ENCODE results near the gene SGCD. TPM values are rescaled to one million over a fixed set of nuclear protein-coding genes. Genes with fewer than 3 reads are reported as not detected.

The SGCD gene
- total RNA-seq, 4 donors from 2014 or later, result 0.37 to 3.7 (median 2.4) TPM

DNA sequence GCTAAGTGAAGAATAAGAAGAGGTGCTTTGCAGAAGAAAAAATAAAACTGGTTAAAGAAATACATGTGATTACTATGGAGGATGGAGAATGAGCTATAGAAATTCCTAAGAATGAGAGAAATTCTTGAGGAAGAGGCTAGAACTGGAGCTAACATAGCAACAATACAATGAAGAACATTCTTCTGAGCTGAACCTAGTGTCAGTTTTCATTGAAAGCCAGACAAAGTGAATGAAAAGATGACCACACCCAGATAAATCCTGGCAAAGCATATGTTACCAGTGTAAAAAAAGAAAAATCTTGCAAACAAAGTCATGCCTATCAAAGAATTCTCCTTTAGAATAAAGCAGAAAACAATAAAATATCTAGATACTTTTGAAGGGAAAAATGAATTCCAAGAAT is 39.6 kb downstream of the SGCD start:
- Histone ChIP-seq H3K27me3 (no peaks in the 10 kb centered on the region), H3K4me3 (no peak overlapping the region), H3K36me3 (no peaks in the 10 kb centered on the region), H3K27ac (no peak overlapping the region), H3K4me1 (no peaks in the 10 kb centered on the region), H3K9me3 (no peaks in the 10 kb centered on the region)
- intact Hi-C loops (cut with DNase I; ENCODE audit: low total_unique reads) (no loop called here), in situ Hi-C loops (cut with MboI; ENCODE audit: low pct_ligation_motif_present in 1 of 4, low pct_unique_long_range_greater_than_20kb in 1 of 4, low sequenced_read_pairs in 3 of 4) (no loop called here)
- no peak for DNase-seq
- TF ChIP-seq POLR2AphosphoS5 (IDR thresholded peaks at IDR 0.05) (no peak), POLR2A (IDR thresholded peaks at IDR 0.05) (no peak), EP300 (IDR thresholded peaks at IDR 0.05; ENCODE audit: low read depth) (no peak)
- TF ChIP-seq, protein P1, sequence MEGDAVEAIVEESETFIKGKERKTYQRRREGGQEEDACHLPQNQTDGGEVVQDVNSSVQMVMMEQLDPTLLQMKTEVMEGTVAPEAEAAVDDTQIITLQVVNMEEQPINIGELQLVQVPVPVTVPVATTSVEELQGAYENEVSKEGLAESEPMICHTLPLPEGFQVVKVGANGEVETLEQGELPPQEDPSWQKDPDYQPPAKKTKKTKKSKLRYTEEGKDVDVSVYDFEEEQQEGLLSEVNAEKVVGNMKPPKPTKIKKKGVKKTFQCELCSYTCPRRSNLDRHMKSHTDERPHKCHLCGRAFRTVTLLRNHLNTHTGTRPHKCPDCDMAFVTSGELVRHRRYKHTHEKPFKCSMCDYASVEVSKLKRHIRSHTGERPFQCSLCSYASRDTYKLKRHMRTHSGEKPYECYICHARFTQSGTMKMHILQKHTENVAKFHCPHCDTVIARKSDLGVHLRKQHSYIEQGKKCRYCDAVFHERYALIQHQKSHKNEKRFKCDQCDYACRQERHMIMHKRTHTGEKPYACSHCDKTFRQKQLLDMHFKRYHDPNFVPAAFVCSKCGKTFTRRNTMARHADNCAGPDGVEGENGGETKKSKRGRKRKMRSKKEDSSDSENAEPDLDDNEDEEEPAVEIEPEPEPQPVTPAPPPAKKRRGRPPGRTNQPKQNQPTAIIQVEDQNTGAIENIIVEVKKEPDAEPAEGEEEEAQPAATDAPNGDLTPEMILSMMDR (IDR thresholded peaks at IDR 0.05), result no peak

DNA sequence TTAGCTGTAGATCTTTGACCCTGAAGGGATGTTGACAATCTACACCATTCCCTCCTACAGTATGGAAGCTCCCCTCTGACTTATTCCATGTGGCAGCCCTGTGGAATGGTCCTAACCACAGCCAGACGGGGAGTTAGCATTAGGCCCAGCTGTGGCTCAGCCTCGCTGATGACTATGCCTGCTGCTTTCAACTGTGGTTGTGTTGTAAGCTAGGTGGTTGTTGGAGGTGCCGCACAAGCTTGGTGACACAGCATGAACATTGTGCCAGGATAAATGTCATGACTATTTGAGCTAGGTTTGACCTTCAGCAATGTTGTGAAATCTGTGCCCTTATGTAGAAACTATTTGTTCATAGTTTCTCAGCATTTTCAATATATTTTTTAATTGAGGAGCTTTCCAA is 40.6 kb downstream of the SGCD start:
- Histone ChIP-seq H3K4me1 (no peaks in the 10 kb centered on the region), H3K27ac (no peak overlapping the region), H3K4me3 (no peak overlapping the region), H3K27me3 (no peaks in the 10 kb centered on the region), H3K9me3 (no peaks in the 10 kb centered on the region), H3K36me3 (no peaks in the 10 kb centered on the region)
- in situ Hi-C loops (cut with MboI; ENCODE audit: low pct_ligation_motif_present in 1 of 4, low pct_unique_long_range_greater_than_20kb in 1 of 4, low sequenced_read_pairs in 3 of 4) (no loop called here), intact Hi-C loops (cut with DNase I; ENCODE audit: low total_unique reads) (no loop called here)
- TF ChIP-seq POLR2A (IDR thresholded peaks at IDR 0.05) (no peak), POLR2AphosphoS5 (IDR thresholded peaks at IDR 0.05) (no peak), EP300 (IDR thresholded peaks at IDR 0.05; ENCODE audit: low read depth) (no peak)
- TF ChIP-seq, protein P1 (IDR thresholded peaks at IDR 0.05), result no peak
- 76% methylated on average over 3 of the region's 3 CpGs; no CpG with 5 or more reads in 1 of the 2 donors for WGBS, 2 donors (ENCODE audit: low coverage in 1 of 2)
- DNase-seq, result no peak

DNA sequence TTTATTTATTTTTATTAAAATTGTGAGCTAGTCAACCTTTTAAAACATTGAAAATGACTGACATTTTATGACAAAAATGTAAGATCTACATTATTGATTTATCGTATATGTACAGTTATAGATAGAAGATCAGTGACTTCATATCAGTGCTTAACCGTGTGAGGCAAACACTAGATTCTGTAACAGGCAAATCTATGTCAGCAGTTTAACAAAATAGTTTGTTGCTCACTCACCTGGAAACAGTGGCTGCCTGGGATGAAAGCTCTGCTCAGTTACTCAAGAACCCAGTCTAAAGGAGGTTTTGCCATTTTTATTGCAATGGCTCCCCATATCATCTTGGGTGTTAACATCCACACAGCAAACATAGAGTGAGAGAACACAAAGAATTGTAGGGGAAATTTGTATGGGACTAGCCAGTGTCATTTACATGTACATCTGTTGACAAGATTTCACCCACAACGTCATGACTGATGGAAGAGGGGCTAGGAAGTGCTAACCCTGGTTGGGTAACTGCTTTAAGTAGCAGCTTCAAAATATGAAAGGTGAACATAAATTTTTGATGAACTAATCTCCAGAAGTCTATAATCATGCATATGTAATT is 49.0 kb downstream of the SGCD start:
- in situ Hi-C loops (cut with MboI; ENCODE audit: low pct_ligation_motif_present in 1 of 4, low pct_unique_long_range_greater_than_20kb in 1 of 4, low sequenced_read_pairs in 3 of 4) (no loop called here), intact Hi-C loops (cut with DNase I; ENCODE audit: low total_unique reads) (no loop called here)
- Histone ChIP-seq H3K36me3 (no peaks in the 10 kb centered on the region), H3K9me3 (no peaks in the 10 kb centered on the region), H3K4me3 (no peak overlapping the region), H3K27ac (no peak overlapping the region), H3K4me1 (no peaks in the 10 kb centered on the region), H3K27me3 (no peaks in the 10 kb centered on the region)
- TF ChIP-seq POLR2AphosphoS5 (IDR thresholded peaks at IDR 0.05) (no peak), POLR2A (IDR thresholded peaks at IDR 0.05) (no peak), EP300 (IDR thresholded peaks at IDR 0.05; ENCODE audit: low read depth) (no peak)
- TF ChIP-seq, protein P1 (IDR thresholded peaks at IDR 0.05), result no peak
- DNase-seq, result no peak
- 41 to 55% methylated on average over 3 of the region's 3 CpGs for WGBS, 2 donors (ENCODE audit: low coverage in 1 of 2)

DNA sequence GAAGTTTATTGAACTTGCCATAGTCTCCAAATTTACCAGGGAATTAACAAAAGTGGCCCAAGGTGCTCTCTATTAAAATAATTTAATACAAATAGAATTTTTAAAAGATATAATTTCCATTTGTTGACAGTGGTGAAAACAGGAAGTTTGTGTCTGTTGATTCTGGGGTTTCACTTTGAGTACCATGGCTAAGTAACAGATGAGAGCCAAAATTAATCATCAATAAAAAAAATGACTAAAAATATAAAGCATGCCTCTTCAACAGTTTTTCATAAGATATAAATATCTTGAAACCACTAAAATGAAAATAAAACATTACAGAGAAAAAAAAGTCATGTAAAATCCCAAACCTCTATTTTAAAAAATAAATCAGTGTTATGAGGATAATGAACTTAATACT is 49.8 kb downstream of the SGCD start:
- Histone ChIP-seq H3K27me3 (no peaks in the 10 kb centered on the region), H3K4me1 (no peaks in the 10 kb centered on the region), H3K9me3 (no peaks in the 10 kb centered on the region), H3K27ac (no peak overlapping the region), H3K4me3 (no peak overlapping the region), H3K36me3 (no peaks in the 10 kb centered on the region)
- no peak for DNase-seq
- TF ChIP-seq, protein P1 (IDR thresholded peaks at IDR 0.05), result no peak
- TF ChIP-seq POLR2AphosphoS5 (IDR thresholded peaks at IDR 0.05), result no peak
- intact Hi-C loops (cut with DNase I; ENCODE audit: low total_unique reads) (no loop called here), in situ Hi-C loops (cut with MboI; ENCODE audit: low pct_ligation_motif_present in 1 of 4, low pct_unique_long_range_greater_than_20kb in 1 of 4, low sequenced_read_pairs in 3 of 4) (no loop called here)

Measured in transverse colon (tissue), 4 donors.